ENCODE results near the gene FBP2. TPM values are rescaled to one million over a fixed set of nuclear protein-coding genes. Genes with fewer than 3 reads are reported as not detected.
A peak's percentile ranks its signal among the peaks of the same experiment; 100 is the strongest.

The FBP2 gene
- total and polyA plus RNA-seq, 2 of the 8 experiments (the other 6 are each of a cell fraction or from before 2014, with no cell fraction given) = not detected

DNA sequence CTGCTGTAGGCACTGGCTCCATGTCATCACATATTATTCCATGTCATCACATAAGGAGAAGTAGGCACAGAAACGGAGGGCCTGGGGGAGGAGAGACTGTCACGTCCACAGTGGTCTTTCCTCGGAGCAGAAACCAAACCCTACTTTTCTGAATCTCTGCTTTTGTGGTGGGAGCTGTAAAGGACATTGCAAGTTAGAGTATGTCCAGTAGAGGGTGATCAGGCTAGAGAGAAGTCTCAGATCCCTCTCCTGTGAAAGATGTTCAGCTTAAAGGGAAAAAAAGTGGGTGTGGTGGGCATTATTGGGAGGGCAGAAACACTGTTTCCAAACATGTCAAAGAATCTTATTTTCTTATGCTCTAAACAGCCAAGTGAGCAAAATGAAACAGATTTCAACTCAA, 19.4 kb upstream of the FBP2 start:
- H3K23me2 ChIP-seq (ENCODE audit: low read depth, low read length) = no peaks in the 10 kb centered on the region
- ChIA-PET CTCF (ENCODE audit: partially characterized antibody) (interaction anchor here (1.1 to 3.8 kb wide), 7 partner anchors 10 to 304 kb away, joined by 3 to 41 read pairs (median 4); no protein-coding TSS in a partner anchor), POLR2A (ENCODE audit: partially characterized antibody) (no interaction called here)
- H3K4me2 ChIP-seq (ENCODE audit: insufficient read depth in 1 of 2, low read depth in 2 of 2, low read length in 2 of 2) = no peak overlapping the region
- no peak for TF ChIP-seq POLR2A (IDR thresholded peaks at IDR 0.05; ENCODE audit: control extremely low read depth in 1 of 2, low read depth in 2 of 2, low read length in 2 of 2)
- peak; percentile 23 to 47; a peak in 3 of 4 replicates for TF ChIP-seq RAD21 (IDR thresholded peaks at IDR 0.05 in 1 of 2, conservative IDR thresholded peaks at IDR 0.05 in 1 of 2; ENCODE audit: low read depth in 2 of 2, low read length in 2 of 2)
- TF ChIP-seq, protein P1, sequence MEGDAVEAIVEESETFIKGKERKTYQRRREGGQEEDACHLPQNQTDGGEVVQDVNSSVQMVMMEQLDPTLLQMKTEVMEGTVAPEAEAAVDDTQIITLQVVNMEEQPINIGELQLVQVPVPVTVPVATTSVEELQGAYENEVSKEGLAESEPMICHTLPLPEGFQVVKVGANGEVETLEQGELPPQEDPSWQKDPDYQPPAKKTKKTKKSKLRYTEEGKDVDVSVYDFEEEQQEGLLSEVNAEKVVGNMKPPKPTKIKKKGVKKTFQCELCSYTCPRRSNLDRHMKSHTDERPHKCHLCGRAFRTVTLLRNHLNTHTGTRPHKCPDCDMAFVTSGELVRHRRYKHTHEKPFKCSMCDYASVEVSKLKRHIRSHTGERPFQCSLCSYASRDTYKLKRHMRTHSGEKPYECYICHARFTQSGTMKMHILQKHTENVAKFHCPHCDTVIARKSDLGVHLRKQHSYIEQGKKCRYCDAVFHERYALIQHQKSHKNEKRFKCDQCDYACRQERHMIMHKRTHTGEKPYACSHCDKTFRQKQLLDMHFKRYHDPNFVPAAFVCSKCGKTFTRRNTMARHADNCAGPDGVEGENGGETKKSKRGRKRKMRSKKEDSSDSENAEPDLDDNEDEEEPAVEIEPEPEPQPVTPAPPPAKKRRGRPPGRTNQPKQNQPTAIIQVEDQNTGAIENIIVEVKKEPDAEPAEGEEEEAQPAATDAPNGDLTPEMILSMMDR (IDR thresholded peaks at IDR 0.05; ENCODE audit: control extremely low read depth in 1 of 3, insufficient read depth in 1 of 3, low read depth in 1 of 3, low read length in 3 of 3) = peak in 2 of 3 experiments; percentile 18 to 47; a peak in 2 of 4 replicates
- DNase-seq (ENCODE audit: low read depth in 1 of 2, low spot score in 2 of 2) (no peak), FAIRE-seq (no peak)
- H3K79me2 ChIP-seq (ENCODE audit: control insufficient read depth in 1 of 2, insufficient read depth in 2 of 2, low read length in 2 of 2) = no peaks in the 10 kb centered on the region
- H3K4me3 ChIP-seq (ENCODE audit: extremely low read depth in 1 of 4, insufficient read depth in 2 of 4, low read depth in 3 of 4, low read length in 4 of 4) = no peak overlapping the region
- H4K91ac ChIP-seq (replicated peaks; ENCODE audit: insufficient read length, low read length) = no peak overlapping the region
- no peak overlapping the region for H2BK120ac ChIP-seq (replicated peaks; ENCODE audit: low read depth, low read length)
- H2BK20ac ChIP-seq (ENCODE audit: low read length) = no peak overlapping the region
- H3K27ac ChIP-seq (ENCODE audit: low read depth, low read length) = no peak overlapping the region
- H2BK12ac ChIP-seq (ENCODE audit: low read depth, low read length) = no peak overlapping the region
- H4K20me1 ChIP-seq (replicated peaks in 1 of 2; ENCODE audit: control insufficient read depth in 1 of 2, insufficient read depth in 2 of 2, low read length in 2 of 2) = no peaks in the 10 kb centered on the region
- H3K56ac ChIP-seq (replicated peaks; ENCODE audit: insufficient read length, low read depth, low read length) = no peak overlapping the region
- H3K18ac ChIP-seq (ENCODE audit: extremely low read depth, low read length) = no peak overlapping the region
- no peak overlapping the region for H2AK5ac ChIP-seq (ENCODE audit: low read depth, low read length)
- H3K27me3 ChIP-seq (replicated peaks in 1 of 4; ENCODE audit: control insufficient read depth in 3 of 4, extremely low read depth in 1 of 4, insufficient read depth in 3 of 4, low read length in 3 of 4) = no peaks in the 10 kb centered on the region
- 88% methylated on average over 3 of the region's 3 CpGs; no CpG with 5 or more reads in 1 of the 2 experiments for WGBS, 2 experiments (ENCODE audit: extremely low coverage in 1 of 2, insufficient coverage in 1 of 2, insufficient read length in 1 of 2, insufficient replicate concordance in 2 of 2, low coverage in 1 of 2, low lambda C conversion rate in 2 of 2, missing lambda C conversion rate in 1 of 2)
- no peak overlapping the region for H3K4ac ChIP-seq (replicated peaks; ENCODE audit: insufficient read length, low read depth, low read length)
- H2BK15ac ChIP-seq (ENCODE audit: low read length) = no peak overlapping the region
- H4K5ac ChIP-seq (ENCODE audit: insufficient read length, low read depth, low read length) = no peak overlapping the region
- peaks cover 0 to 8% (median 2%) of the 10 kb centered on the region in 4 experiments; a peak in 3 of 7 replicates for H3K4me1 ChIP-seq (replicated peaks in 1 of 4; ENCODE audit: control insufficient read depth in 3 of 4, insufficient read depth in 4 of 4, low read length in 3 of 4)
- no peak overlapping the region for H3K23ac ChIP-seq (ENCODE audit: insufficient read length)
- no peak overlapping the region for H2AFZ ChIP-seq (ENCODE audit: low read length)
- no peaks in the 10 kb centered on the region for H3K9me3 ChIP-seq (ENCODE audit: insufficient read depth in 2 of 2, low read depth in 1 of 2, low read length in 1 of 2)
- H3K14ac ChIP-seq (ENCODE audit: insufficient read length) = no peak overlapping the region
- H3K79me1 ChIP-seq (ENCODE audit: low read depth, low read length) = no peaks in the 10 kb centered on the region
- no peak overlapping the region for H2BK5ac ChIP-seq (ENCODE audit: low read depth, low read length)
- H3K36me3 ChIP-seq (ENCODE audit: control insufficient read depth in 2 of 4, insufficient read depth in 4 of 4, low read length in 3 of 4) = no peaks in the 10 kb centered on the region
- H4K8ac ChIP-seq (ENCODE audit: extremely low read depth, insufficient read depth, low read length) = no peak overlapping the region
- H3K9ac ChIP-seq (replicated peaks in 1 of 4; ENCODE audit: extremely low read depth in 1 of 4, low read depth in 3 of 4, low read length in 3 of 4) = no peak overlapping the region

Measured in H1 (cell line).